H9 (cell line): ENCODE data around the gene RRP12. TPM values are rescaled to one million over a fixed set of nuclear protein-coding genes. Genes with fewer than 3 reads are reported as not detected.

Experiments
- DNase-seq: peaks from one replicate; pipeline ENCODE4 v3.0.0-alpha.2; 2017
- H2AFZ ChIP-seq: one replicate; pipeline ENCODE4 v1.6.1; 2013; ENCODE audit warnings: mild to moderate bottlenecking, low read length, control low read depth, moderate library complexity
- H2AK5ac ChIP-seq: 2 replicates; pipeline ENCODE4 v1.6.1; 2013; ENCODE audit warnings: low read length, control low read depth, mixed read lengths; ENCODE audit not compliant: insufficient read length
- H2BK120ac ChIP-seq: one replicate; pipeline ENCODE4 v1.6.1; 2013; ENCODE audit warnings: low read depth, mild to moderate bottlenecking, low read length, control low read depth, inconsistent platforms; ENCODE audit not compliant: poor library complexity, severe bottlenecking
- H2BK12ac ChIP-seq: 2 replicates; pipeline ENCODE4 v1.6.1; 2013; ENCODE audit warnings: low read length, control low read depth, mixed read lengths, low read depth; ENCODE audit not compliant: insufficient read length
- H2BK15ac ChIP-seq: 2 replicates; pipeline ENCODE4 v1.6.1; 2013; ENCODE audit warnings: low read depth, low read length, control low read depth
- H2BK20ac ChIP-seq: one replicate; pipeline ENCODE4 v1.6.1; 2013; ENCODE audit warnings: low read depth, mild to moderate bottlenecking, low read length, control low read depth, inconsistent platforms; ENCODE audit not compliant: poor library complexity, severe bottlenecking
- H2BK5ac ChIP-seq: 2 replicates; pipeline ENCODE4 v1.6.1; 2013; ENCODE audit warnings: low read length, control low read depth, mixed read lengths; ENCODE audit not compliant: insufficient read length
- H3K14ac ChIP-seq: 2 replicates; pipeline ENCODE4 v1.6.1; 2013; ENCODE audit warnings: low read length, control low read depth; ENCODE audit not compliant: insufficient read depth
- H3K18ac ChIP-seq: 2 replicates; pipeline ENCODE4 v1.6.1; 2013; ENCODE audit warnings: low read depth, mild to moderate bottlenecking, mixed read lengths, low read length, control low read depth; ENCODE audit not compliant: insufficient read length
- H3K23ac ChIP-seq: 2 replicates; pipeline ENCODE4 v1.6.1; 2013; ENCODE audit warnings: low read length, control low read depth, mixed read lengths, low read depth; ENCODE audit not compliant: insufficient read length
- H3K23me2 ChIP-seq: 2 replicates; pipeline ENCODE4 v1.6.1; 2013; ENCODE audit warnings: low read depth, mild to moderate bottlenecking, mixed read lengths, low read length, control low read depth; ENCODE audit not compliant: insufficient read length, poor library complexity, severe bottlenecking
- H3K27ac ChIP-seq: 2 replicates; pipeline ENCODE4 v1.5.1; 2013; ENCODE audit warnings: low read length, control low read depth, mixed read lengths, low read depth; ENCODE audit not compliant: insufficient read length
- H3K27me3 ChIP-seq: 2 replicates; pipeline ENCODE4 v1.6.1; 2013; ENCODE audit warnings: low read length, control low read depth, inconsistent platforms; ENCODE audit not compliant: insufficient read depth
- H3K4ac ChIP-seq: 2 replicates; pipeline ENCODE4 v1.6.1; 2013; ENCODE audit warnings: low read depth, mild to moderate bottlenecking, control low read depth, inconsistent platforms, low read length, moderate library complexity
- H3K4me1 ChIP-seq: 2 replicates; pipeline ENCODE4 v1.6.1; 2013; ENCODE audit warnings: low read length, control low read depth, inconsistent platforms; ENCODE audit not compliant: insufficient read depth
- H3K4me2 ChIP-seq: 2 replicates; pipeline ENCODE4 v1.6.1; 2013; ENCODE audit warnings: low read length, control low read depth, mixed read lengths; ENCODE audit not compliant: insufficient read length, insufficient read depth
- H3K56ac ChIP-seq: 2 replicates; pipeline ENCODE4 v1.6.1; 2013; ENCODE audit warnings: low read depth, mild to moderate bottlenecking, mixed read lengths, low read length, control low read depth; ENCODE audit not compliant: insufficient read length
- H3K79me1 ChIP-seq: 2 replicates; pipeline ENCODE4 v1.6.1; 2013; ENCODE audit warnings: low read depth, mild to moderate bottlenecking, moderate library complexity, low read length, control low read depth, inconsistent platforms; ENCODE audit not compliant: insufficient read depth, poor library complexity, severe bottlenecking
- H3K79me2 ChIP-seq: 2 replicates; pipeline ENCODE4 v1.6.1; 2013; ENCODE audit warnings: low read length, control low read depth, inconsistent platforms; ENCODE audit not compliant: insufficient read depth
- H3K9ac ChIP-seq: 2 replicates; pipeline ENCODE4 v1.6.1; 2013; ENCODE audit warnings: low read length, control low read depth, mixed read lengths; ENCODE audit not compliant: insufficient read length; ENCODE audit errors: extremely low read depth
- H3K9me3 ChIP-seq: one replicate; pipeline ENCODE4 v1.6.1; 2013; ENCODE audit warnings: low read depth, low read length, inconsistent platforms; ENCODE audit not compliant: control insufficient read depth
- H3T11ph ChIP-seq: one replicate; pipeline ENCODE4 v1.6.1; 2013; ENCODE audit warnings: mild to moderate bottlenecking, low read length, control low read depth, inconsistent platforms
- H4K20me1 ChIP-seq: one replicate; pipeline ENCODE4 v1.6.1; 2013; ENCODE audit not compliant: control insufficient read depth, insufficient read length, insufficient read depth
- H4K5ac ChIP-seq: 2 replicates; pipeline ENCODE4 v1.6.1; 2013; ENCODE audit warnings: low read depth, mild to moderate bottlenecking, mixed read lengths, low read length, control low read depth; ENCODE audit not compliant: insufficient read length
- H4K8ac ChIP-seq: replicated peaks from 2 replicates; pipeline ENCODE4 v1.6.1; 2013; ENCODE audit warnings: low read length, control low read depth, mixed read lengths, low read depth; ENCODE audit not compliant: insufficient read length
- H4K91ac ChIP-seq: 2 replicates; pipeline ENCODE4 v1.6.1; 2013; ENCODE audit warnings: low read depth, mild to moderate bottlenecking, moderate library complexity, mixed read lengths, low read length, control low read depth; ENCODE audit not compliant: insufficient read length
- H3K27ac Mint-ChIP-seq, 3 experiments: 2 replicates in 2 of 3; 3 replicates in 1 of 3; pipeline ENCODE4 v1.8.0; 2020 to 2021; ENCODE audit warnings: mixed read lengths in 3 of 3, mild to moderate bottlenecking in 1 of 3, moderate library complexity in 1 of 3
- H3K27me3 Mint-ChIP-seq: 2 replicates; pipeline ENCODE4 v1.8.0; 2021; ENCODE audit warnings: low read depth, mild to moderate bottlenecking, moderate library complexity, mixed read lengths
- H3K36me3 Mint-ChIP-seq, 3 experiments: 2 replicates in 2 of 3; 3 replicates in 1 of 3; pipeline ENCODE4 v1.8.0; 2020 to 2021; ENCODE audit warnings: low read depth in 3 of 3, mixed read lengths in 3 of 3; ENCODE audit not compliant: insufficient read depth in 1 of 3
- H3K4me1 Mint-ChIP-seq, 2 experiments: 2 replicates each; pipeline ENCODE4 v1.8.0; 2020; ENCODE audit warnings: mixed read lengths in 2 of 2
- H3K4me3 Mint-ChIP-seq, 2 experiments: 2 replicates in 1 of 2; 3 replicates in 1 of 2; pipeline ENCODE4 v1.8.0; 2020 to 2021; ENCODE audit warnings: mild to moderate bottlenecking in 2 of 2, mixed read lengths in 2 of 2, moderate library complexity in 1 of 2
- H3K9me3 Mint-ChIP-seq, 2 experiments: 2 replicates in 1 of 2; 3 replicates in 1 of 2; pipeline ENCODE4 v1.8.0; 2020; ENCODE audit warnings: mild to moderate bottlenecking in 2 of 2, mixed read lengths in 2 of 2, moderate library complexity in 1 of 2
- WGBS: extraction: QIAGEN DNeasy Blood & Tissue Kit; methylation state at CpG from one replicate; pipeline ENCODE4 v1.1.7; 2013; ENCODE audit warnings: missing lambda C conversion rate, low lambda C conversion rate, mixed read lengths; ENCODE audit not compliant: insufficient read length; ENCODE audit errors: extremely low coverage; 5-methylcytosine and 5-hydroxymethylcytosine counted together
- total RNA-seq: library from RNA; stranded (reverse); gene quantifications from 2 replicates; pipeline ENCODE4 v1.2.1, GENCODE V29; 2021
- TF ChIP-seq, protein P1 (sequence below): fragments of 200-600 bp; sonication (generic); conservative IDR thresholded peaks from 3 replicates; pipeline ENCODE4 v1.8.0; 2021; ENCODE audit warnings: antibody characterized with exemption, mild to moderate bottlenecking

RRP12 gene
- total RNA-seq, 1 experiment from 2014 or later: 71.6 TPM

DNA sequence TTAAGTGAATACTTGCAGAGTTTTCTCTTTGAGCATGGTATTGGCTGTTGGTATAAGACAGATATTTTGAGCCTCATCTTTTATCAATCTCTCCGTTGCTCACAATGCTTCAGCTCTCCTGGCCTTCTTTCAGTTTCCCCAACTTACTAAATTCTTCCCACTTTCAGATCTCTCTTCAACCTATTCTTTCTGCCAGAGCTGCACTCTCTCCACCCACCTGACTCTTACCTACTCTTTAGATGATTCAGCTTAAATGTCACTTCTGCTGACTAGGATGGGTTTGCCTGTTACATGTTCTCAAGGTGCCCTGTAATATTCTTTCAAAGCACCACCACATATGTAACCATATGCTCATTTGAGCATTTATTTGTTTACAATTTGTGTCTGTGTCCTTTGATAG is 43.1 kb upstream of the RRP12 start:
- Histone ChIP-seq H4K8ac (no peak overlapping the region), H4K20me1 (no peaks in the 10 kb centered on the region), H3K79me2 (peaks cover 10% of the 10 kb centered on the region; the same call in 1 of the 2 replicates), H3K23me2 (peaks cover 12% of the 10 kb centered on the region), H2BK5ac (no peak overlapping the region), H3K27ac (no peak overlapping the region), H2AFZ (no peak overlapping the region), H3K27me3 (no peaks in the 10 kb centered on the region; the same call in 1 of the 2 replicates), H3K9me3 (no peaks in the 10 kb centered on the region), H2BK120ac (no peak overlapping the region), H3K56ac (no peak overlapping the region), H4K91ac (no peak overlapping the region), H3K9ac (no peak overlapping the region), H3T11ph (no peak overlapping the region), H3K4me2 (no peak overlapping the region), H4K5ac (no peak overlapping the region), H3K79me1 (peaks cover 3% of the 10 kb centered on the region), H3K4me1 (peaks cover 3% of the 10 kb centered on the region), H2BK12ac (no peak overlapping the region), H3K18ac (no peak overlapping the region), H3K4ac (no peak overlapping the region), H2BK15ac (no peak overlapping the region), H2AK5ac (no peak overlapping the region), H2BK20ac (no peak overlapping the region), H3K23ac (no peak overlapping the region), H3K14ac (no peak overlapping the region)
- Mint-ChIP-seq H3K27me3 (0 out of 2 replicates have a peak, but pooled peaks cover 2% of the 10 kb centered on the region), H3K4me1 (peaks cover 16 to 21% of the 10 kb centered on the region in 2 experiments), H3K4me3 (peak overlapping the region; percentile 22 to 98), H3K9me3 (no peaks in the 10 kb centered on the region), H3K36me3 (peaks cover 21 to 43% (median 37%) of the 10 kb centered on the region in 3 experiments), H3K27ac (peak overlapping the region in 1 of 3 experiments; percentile 7; a peak in 1 of 7 replicates)
- no CpG with 5 or more reads among the region's 1 CpG for WGBS
- DNase-seq: no peak
- TF ChIP-seq, protein P1, sequence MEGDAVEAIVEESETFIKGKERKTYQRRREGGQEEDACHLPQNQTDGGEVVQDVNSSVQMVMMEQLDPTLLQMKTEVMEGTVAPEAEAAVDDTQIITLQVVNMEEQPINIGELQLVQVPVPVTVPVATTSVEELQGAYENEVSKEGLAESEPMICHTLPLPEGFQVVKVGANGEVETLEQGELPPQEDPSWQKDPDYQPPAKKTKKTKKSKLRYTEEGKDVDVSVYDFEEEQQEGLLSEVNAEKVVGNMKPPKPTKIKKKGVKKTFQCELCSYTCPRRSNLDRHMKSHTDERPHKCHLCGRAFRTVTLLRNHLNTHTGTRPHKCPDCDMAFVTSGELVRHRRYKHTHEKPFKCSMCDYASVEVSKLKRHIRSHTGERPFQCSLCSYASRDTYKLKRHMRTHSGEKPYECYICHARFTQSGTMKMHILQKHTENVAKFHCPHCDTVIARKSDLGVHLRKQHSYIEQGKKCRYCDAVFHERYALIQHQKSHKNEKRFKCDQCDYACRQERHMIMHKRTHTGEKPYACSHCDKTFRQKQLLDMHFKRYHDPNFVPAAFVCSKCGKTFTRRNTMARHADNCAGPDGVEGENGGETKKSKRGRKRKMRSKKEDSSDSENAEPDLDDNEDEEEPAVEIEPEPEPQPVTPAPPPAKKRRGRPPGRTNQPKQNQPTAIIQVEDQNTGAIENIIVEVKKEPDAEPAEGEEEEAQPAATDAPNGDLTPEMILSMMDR: no peak
